ENCODE results near the gene SERPINI1. TPM values are rescaled to one million over a fixed set of nuclear protein-coding genes. Genes with fewer than 3 reads are reported as not detected.

The SERPINI1 gene
- total RNA-seq, 1 experiment from 2014 or later: 6.0 TPM

DNA sequence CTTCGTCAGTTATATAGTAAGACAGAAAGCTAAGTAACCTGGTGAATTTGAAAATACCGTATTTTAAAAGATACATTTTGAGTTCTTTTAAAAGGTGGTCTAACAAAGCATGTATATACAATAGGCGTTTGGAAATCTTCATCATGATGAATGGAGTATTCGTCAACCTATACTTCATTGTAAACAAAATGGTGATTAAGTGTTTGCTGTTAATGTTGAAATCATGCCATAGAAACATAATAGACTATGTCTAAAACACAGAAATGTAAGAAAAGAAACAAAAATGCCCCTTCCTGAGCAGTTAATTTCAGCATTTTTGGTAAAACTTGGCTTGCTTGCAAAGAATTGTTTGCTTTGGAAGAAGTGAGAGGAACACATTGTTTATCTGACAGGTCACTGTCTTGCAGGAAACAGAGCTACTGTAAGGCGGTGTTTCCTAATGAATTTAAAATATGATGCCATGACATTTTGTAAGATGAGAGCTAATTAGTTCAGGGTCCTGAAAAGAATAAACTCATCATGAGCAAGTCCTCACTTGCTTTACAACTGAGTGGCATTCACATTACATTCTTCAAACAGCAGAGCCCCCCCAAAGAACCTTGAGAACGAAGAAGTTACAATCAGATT is 126.7 kb downstream of the SERPINI1 start:
- Histone ChIP-seq H3K18ac (ENCODE audit: insufficient read length, low read depth, low read length) (no peak overlapping the region), H3K56ac (ENCODE audit: insufficient read length, low read depth, low read length) (no peak overlapping the region), H3K27me3 (ENCODE audit: insufficient read depth, low read length) (no peaks in the 10 kb centered on the region), H2AFZ (ENCODE audit: low read length) (no peak overlapping the region), H2BK120ac (ENCODE audit: low read depth, low read length, poor library complexity, severe bottlenecking) (no peak overlapping the region), H3K4me2 (ENCODE audit: insufficient read depth, insufficient read length, low read length) (no peak overlapping the region), H3K4me1 (ENCODE audit: insufficient read depth, low read length) (no peaks in the 10 kb centered on the region), H2BK15ac (ENCODE audit: low read depth, low read length) (no peak overlapping the region), H3K27ac (ENCODE audit: insufficient read length, low read depth, low read length) (no peak overlapping the region), H4K5ac (ENCODE audit: insufficient read length, low read depth, low read length) (no peak overlapping the region), H2BK12ac (ENCODE audit: insufficient read length, low read depth, low read length) (no peak overlapping the region), H4K91ac (ENCODE audit: insufficient read length, low read depth, low read length) (no peak overlapping the region), H4K20me1 (ENCODE audit: control insufficient read depth, insufficient read depth, insufficient read length) (no peaks in the 10 kb centered on the region), H3K4ac (ENCODE audit: low read depth, low read length) (no peak overlapping the region), H2AK5ac (ENCODE audit: insufficient read length, low read length) (no peak overlapping the region), H3K23ac (ENCODE audit: insufficient read length, low read depth, low read length) (no peak overlapping the region), H3K79me2 (ENCODE audit: insufficient read depth, low read length) (no peaks in the 10 kb centered on the region), H4K8ac (replicated peaks; ENCODE audit: insufficient read length, low read depth, low read length) (no peak overlapping the region), H3K23me2 (ENCODE audit: insufficient read length, low read depth, low read length, poor library complexity, severe bottlenecking) (no peaks in the 10 kb centered on the region), H3K14ac (ENCODE audit: insufficient read depth, low read length) (no peak overlapping the region), H2BK5ac (ENCODE audit: insufficient read length, low read length) (no peak overlapping the region), H2BK20ac (ENCODE audit: low read depth, low read length, poor library complexity, severe bottlenecking) (no peak overlapping the region), H3K9ac (ENCODE audit: extremely low read depth, insufficient read length, low read length) (no peak overlapping the region), H3K9me3 (ENCODE audit: control insufficient read depth, low read depth, low read length) (no peaks in the 10 kb centered on the region), H3K79me1 (ENCODE audit: insufficient read depth, low read depth, low read length, poor library complexity, severe bottlenecking) (no peaks in the 10 kb centered on the region), H3T11ph (ENCODE audit: low read length) (no peak overlapping the region)
- Mint-ChIP-seq H3K9me3 (peaks cover 0 to 2% of the 10 kb centered on the region in 2 experiments; a peak in 1 of 5 replicates), H3K36me3 (ENCODE audit: insufficient read depth in 1 of 3, low read depth in 3 of 3) (no peaks in the 10 kb centered on the region), H3K4me3 (no peak overlapping the region), H3K27me3 (ENCODE audit: low read depth) (no peaks in the 10 kb centered on the region), H3K27ac (no peak overlapping the region), H3K4me1 (peaks cover 0 to 3% of the 10 kb centered on the region in 2 experiments; a peak in 2 of 4 replicates)
- no peak for DNase-seq
- no CpG with 5 or more reads among the region's 6 CpGs for whole genome bisulfite sequencing (ENCODE audit: extremely low coverage, insufficient read length, low lambda C conversion rate)
- TF ChIP-seq, protein P1, sequence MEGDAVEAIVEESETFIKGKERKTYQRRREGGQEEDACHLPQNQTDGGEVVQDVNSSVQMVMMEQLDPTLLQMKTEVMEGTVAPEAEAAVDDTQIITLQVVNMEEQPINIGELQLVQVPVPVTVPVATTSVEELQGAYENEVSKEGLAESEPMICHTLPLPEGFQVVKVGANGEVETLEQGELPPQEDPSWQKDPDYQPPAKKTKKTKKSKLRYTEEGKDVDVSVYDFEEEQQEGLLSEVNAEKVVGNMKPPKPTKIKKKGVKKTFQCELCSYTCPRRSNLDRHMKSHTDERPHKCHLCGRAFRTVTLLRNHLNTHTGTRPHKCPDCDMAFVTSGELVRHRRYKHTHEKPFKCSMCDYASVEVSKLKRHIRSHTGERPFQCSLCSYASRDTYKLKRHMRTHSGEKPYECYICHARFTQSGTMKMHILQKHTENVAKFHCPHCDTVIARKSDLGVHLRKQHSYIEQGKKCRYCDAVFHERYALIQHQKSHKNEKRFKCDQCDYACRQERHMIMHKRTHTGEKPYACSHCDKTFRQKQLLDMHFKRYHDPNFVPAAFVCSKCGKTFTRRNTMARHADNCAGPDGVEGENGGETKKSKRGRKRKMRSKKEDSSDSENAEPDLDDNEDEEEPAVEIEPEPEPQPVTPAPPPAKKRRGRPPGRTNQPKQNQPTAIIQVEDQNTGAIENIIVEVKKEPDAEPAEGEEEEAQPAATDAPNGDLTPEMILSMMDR (conservative IDR thresholded peaks at IDR 0.05): no peak

All from H9 (cell line).